Ishikawa (cell line): Measurements from ENCODE around the gene OR4S1.

ENCODE experiments used
- CEBPB ChIP-seq: IDR thresholded peaks from 2 replicates; pipeline ENCODE4 v1.6.1; 2012
- CREB1 ChIP-seq: IDR thresholded peaks from 2 replicates; pipeline ENCODE4 v1.6.1; 2012; ENCODE audit warnings: low read depth
- EGR1 ChIP-seq: IDR thresholded peaks from 2 replicates; pipeline ENCODE4 v1.6.1; 2012
- EP300 ChIP-seq: IDR thresholded peaks from 2 replicates; pipeline ENCODE4 v1.6.1; 2012; ENCODE audit warnings: borderline replicate concordance
- FOXM1 ChIP-seq: IDR thresholded peaks from 2 replicates; pipeline ENCODE4 v1.6.1; 2012; ENCODE audit warnings: low read depth, borderline replicate concordance
- NFIC ChIP-seq: IDR thresholded peaks from 2 replicates; pipeline ENCODE4 v1.6.1; 2012
- RAD21 ChIP-seq: IDR thresholded peaks from 2 replicates; pipeline ENCODE4 v1.6.1; 2012; ENCODE audit warnings: low read depth
- TAF1 ChIP-seq: IDR thresholded peaks from 2 replicates; pipeline ENCODE4 v1.6.1; 2012; ENCODE audit warnings: low read depth, mild to moderate bottlenecking
- TCF12 ChIP-seq: IDR thresholded peaks from 2 replicates; pipeline ENCODE4 v1.6.1; 2012; ENCODE audit warnings: low read depth
- TEAD4 ChIP-seq: IDR thresholded peaks from 2 replicates; pipeline ENCODE4 v1.6.1; 2012
- YY1 ChIP-seq: IDR thresholded peaks from 2 replicates; pipeline ENCODE4 v1.6.1; 2012; ENCODE audit warnings: low read depth
- ZBTB7A ChIP-seq: IDR thresholded peaks from 2 replicates; pipeline ENCODE4 v1.6.1; 2012; ENCODE audit warnings: low read depth
- TF ChIP-seq, protein P1 (sequence below): IDR thresholded peaks from 2 replicates; pipeline ENCODE4 v1.6.1; 2012
- TF ChIP-seq, protein P2 (sequence below): IDR thresholded peaks from 2 replicates; pipeline ENCODE4 v1.6.1; 2012; ENCODE audit warnings: low read depth, mild to moderate bottlenecking
- TF ChIP-seq, protein P3 (sequence below): IDR thresholded peaks from 2 replicates; pipeline ENCODE4 v1.6.1; 2012

The OR4S1 gene

DNA sequence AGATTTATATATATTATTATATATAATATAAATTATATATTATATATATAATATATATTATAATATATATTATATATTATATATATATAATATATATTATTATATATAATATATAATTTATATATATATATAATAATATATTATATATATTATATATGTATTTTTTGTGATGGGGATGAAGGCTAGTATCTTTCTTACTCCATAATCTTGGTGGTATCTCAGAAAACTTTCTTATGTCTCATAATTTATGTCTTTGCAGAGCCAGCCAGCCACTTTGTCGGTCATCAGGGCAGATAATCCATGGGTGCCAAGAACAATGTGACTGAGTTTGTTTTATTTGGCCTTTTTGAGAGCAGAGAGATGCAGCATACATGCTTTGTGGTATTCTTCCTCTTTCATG is at the start of gene OR4S1:
TSS of gene OR4S1 (plus strand) at position 301 of the 400 bp plus-strand sequence. CDS start at position 301, 0 bp downstream.
- TF ChIP-seq ZBTB7A, result no peak
- TF ChIP-seq CEBPB, result no peak

GRCh38 chr11:48261600-48261999 is 44.4 kb upstream of the OR4S1 start:
- TF ChIP-seq, protein P1, sequence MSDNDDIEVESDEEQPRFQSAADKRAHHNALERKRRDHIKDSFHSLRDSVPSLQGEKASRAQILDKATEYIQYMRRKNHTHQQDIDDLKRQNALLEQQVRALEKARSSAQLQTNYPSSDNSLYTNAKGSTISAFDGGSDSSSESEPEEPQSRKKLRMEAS, result no peak
- no peak for TF ChIP-seq RAD21
- no peak for TF ChIP-seq TCF12
- no peak for TF ChIP-seq NFIC
- no peak for TF ChIP-seq FOXM1
- no peak for TF ChIP-seq TEAD4
- TF ChIP-seq EP300, result no peak
- TF ChIP-seq CEBPB, result no peak
- TF ChIP-seq EGR1, result no peak
- TF ChIP-seq, protein P2, sequence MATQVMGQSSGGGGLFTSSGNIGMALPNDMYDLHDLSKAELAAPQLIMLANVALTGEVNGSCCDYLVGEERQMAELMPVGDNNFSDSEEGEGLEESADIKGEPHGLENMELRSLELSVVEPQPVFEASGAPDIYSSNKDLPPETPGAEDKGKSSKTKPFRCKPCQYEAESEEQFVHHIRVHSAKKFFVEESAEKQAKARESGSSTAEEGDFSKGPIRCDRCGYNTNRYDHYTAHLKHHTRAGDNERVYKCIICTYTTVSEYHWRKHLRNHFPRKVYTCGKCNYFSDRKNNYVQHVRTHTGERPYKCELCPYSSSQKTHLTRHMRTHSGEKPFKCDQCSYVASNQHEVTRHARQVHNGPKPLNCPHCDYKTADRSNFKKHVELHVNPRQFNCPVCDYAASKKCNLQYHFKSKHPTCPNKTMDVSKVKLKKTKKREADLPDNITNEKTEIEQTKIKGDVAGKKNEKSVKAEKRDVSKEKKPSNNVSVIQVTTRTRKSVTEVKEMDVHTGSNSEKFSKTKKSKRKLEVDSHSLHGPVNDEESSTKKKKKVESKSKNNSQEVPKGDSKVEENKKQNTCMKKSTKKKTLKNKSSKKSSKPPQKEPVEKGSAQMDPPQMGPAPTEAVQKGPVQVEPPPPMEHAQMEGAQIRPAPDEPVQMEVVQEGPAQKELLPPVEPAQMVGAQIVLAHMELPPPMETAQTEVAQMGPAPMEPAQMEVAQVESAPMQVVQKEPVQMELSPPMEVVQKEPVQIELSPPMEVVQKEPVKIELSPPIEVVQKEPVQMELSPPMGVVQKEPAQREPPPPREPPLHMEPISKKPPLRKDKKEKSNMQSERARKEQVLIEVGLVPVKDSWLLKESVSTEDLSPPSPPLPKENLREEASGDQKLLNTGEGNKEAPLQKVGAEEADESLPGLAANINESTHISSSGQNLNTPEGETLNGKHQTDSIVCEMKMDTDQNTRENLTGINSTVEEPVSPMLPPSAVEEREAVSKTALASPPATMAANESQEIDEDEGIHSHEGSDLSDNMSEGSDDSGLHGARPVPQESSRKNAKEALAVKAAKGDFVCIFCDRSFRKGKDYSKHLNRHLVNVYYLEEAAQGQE, result no peak
- TF ChIP-seq CREB1, result no peak

DNA sequence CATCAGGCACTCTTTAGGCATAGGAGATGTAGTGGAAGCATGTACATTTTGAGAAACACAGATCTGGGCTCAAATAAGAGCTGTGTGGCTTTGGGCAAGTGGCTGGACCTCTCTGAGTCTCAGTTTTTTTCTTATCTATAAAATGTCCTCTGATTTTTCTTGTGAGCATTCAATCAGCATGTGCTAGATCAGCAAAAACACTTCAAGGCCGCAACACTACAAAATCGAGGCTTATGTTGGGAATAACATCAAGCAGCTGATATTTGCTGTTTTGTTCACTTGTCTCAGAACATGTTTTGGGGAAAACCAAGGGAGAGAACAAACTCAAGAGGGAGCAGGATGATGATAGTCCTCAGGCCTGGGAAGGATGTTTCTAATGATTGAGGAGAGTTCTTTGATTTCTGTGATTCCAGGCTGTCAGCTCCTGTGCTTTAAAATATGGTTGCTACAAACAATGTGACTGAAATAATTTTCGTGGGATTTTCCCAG is 42.6 kb upstream of the OR4S1 start, which contains the start of gene OR4X1:
TSS of gene OR4X1 (plus strand) at position 439 of the 489 bp plus-strand sequence. CDS start at position 439, 0 bp downstream.
- no peak for TF ChIP-seq YY1

DNA sequence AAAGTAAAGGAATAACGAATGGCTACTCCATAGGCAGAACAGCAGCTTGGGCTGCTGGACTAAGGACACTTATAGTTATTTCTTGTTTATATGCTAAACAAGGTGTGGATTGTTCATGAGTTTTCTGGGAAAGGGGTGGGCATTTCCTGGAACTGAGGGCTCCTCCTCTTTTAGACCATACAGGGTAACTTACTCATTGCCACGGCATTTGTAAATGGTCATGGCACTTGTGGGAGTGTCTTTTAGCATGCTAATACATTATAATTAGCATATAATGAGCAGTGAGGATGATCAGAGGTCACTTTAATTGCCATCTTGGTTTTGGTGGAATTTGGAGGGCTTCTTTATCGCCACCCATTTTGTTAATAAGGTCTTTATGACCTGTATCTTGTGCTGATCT is 35.4 kb upstream of the OR4S1 start:
- TF ChIP-seq CREB1 (no peak), CEBPB (no peak), EGR1 (no peak), TEAD4 (no peak), TAF1 (no peak), EP300 (no peak), NFIC (no peak), RAD21 (no peak), TCF12 (no peak), YY1 (no peak), ZBTB7A (no peak), FOXM1 (no peak)
- TF ChIP-seq, protein P1, result no peak
- TF ChIP-seq, protein P2, result no peak
- TF ChIP-seq, protein P3, sequence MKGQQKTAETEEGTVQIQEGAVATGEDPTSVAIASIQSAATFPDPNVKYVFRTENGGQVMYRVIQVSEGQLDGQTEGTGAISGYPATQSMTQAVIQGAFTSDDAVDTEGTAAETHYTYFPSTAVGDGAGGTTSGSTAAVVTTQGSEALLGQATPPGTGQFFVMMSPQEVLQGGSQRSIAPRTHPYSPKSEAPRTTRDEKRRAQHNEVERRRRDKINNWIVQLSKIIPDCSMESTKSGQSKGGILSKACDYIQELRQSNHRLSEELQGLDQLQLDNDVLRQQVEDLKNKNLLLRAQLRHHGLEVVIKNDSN, result no peak

- no peak for TF ChIP-seq ZBTB7A
- TF ChIP-seq EGR1, result no peak
- TF ChIP-seq EP300, result no peak
- no peak for TF ChIP-seq CEBPB
- TF ChIP-seq, protein P2, result no peak
- no peak for TF ChIP-seq FOXM1
- TF ChIP-seq TCF12, result no peak
- no peak for TF ChIP-seq CREB1
- no peak for TF ChIP-seq TAF1
- TF ChIP-seq, protein P3, result no peak
- no peak for TF ChIP-seq RAD21
- no peak for TF ChIP-seq YY1
- TF ChIP-seq TEAD4, result no peak
- TF ChIP-seq, protein P1, result no peak
- TF ChIP-seq NFIC, result no peak
These were observed 33.4 kb upstream of the OR4S1 start for GRCh38 chr11:48272606-48273005.
